ENCODE results near the gene CACNA1C. TPM values are rescaled to one million over a fixed set of nuclear protein-coding genes. Genes with fewer than 3 reads are reported as not detected.
A peak's percentile ranks its signal among the peaks of the same experiment; 100 is the strongest.

The CACNA1C gene
- polyA plus RNA-seq, 4 donors = 0.67 to 2.5 (median 2.0) TPM

DNA sequence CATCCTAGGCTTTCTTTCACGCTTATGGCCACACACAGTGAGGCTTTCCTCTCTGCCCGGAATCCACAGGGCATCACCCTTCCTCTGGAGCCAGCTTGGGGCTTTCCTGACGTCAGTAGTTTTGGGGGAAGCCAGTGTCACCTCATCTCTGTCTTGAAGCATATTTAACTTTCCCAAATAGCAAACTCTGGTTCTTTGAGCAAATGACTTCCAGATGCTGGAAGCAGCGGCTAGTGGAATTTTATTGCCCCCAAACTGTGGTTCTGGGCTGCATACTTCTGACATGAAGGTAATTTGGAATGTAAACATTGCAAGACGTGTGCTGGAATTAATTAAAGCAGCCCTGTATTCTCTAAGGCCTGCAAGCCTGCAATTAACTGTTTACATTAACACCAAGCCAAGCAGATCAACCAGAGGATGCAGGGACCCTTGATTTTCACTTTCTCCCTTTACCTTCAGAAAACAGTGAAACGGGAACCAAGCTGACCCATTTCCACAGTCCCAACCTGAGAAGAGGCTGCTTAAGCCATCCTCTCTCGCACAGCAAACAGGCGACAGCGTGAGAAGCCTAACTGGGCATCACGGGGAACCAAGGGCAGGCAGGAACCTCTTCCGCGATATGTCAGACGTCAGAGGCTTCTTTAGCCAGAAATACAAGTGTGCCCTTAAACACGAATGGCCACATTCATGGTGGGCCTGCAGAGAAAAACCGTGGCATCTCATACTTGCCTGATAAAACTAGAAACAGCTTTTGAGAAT is 258.4 kb downstream of the CACNA1C start:
- 76 to 81% (median 77%) methylated on average over 15 of the region's 15 CpGs for WGBS, 3 donors
- FAIRE-seq = no peak
- Histone ChIP-seq H3K27ac (ENCODE audit: low read depth in 1 of 3, low read length in 2 of 3) (no peak overlapping the region), H3K4me3 (ENCODE audit: low read depth in 1 of 3, low read length in 3 of 3) (no peak overlapping the region), H3K36me3 (ENCODE audit: control insufficient read depth in 3 of 3, insufficient read depth in 2 of 3, low read depth in 1 of 3, low read length in 3 of 3) (no peaks in the 10 kb centered on the region), H3K27me3 (ENCODE audit: control insufficient read depth in 3 of 3, insufficient read depth in 3 of 3, low read length in 3 of 3) (no peaks in the 10 kb centered on the region), H3K9me3 (ENCODE audit: control insufficient read depth in 2 of 2, insufficient read depth in 1 of 2, low read depth in 1 of 2, low read length in 1 of 2) (no peaks in the 10 kb centered on the region), H3K4me1 (ENCODE audit: control insufficient read depth in 3 of 3, insufficient read depth in 2 of 3, low read depth in 1 of 3, low read length in 2 of 3) (no peaks in the 10 kb centered on the region)
- DNase-seq = no peak

DNA sequence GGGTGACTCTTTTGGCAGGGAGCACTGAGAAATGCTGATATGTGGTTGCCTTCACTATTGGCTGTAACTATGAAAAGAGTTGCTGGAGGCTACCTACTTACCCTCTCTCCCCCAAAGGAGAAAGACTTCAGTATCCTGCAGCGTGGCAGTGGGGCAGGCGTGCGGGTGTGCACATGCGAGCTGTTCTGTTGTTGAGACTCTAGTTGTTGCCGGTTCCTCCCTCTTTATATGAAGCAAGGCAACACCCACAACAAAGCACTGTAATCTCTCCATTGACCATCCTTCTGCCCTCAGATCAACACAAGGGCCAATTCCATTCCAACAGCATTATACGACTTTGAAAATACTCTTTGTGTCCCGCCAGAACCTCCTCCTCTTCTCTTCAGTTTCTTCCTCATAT is 259.4 kb downstream of the CACNA1C start:
- no peak for FAIRE-seq
- H3K4me3 ChIP-seq (ENCODE audit: low read depth in 1 of 3, low read length in 3 of 3) = no peak overlapping the region
- H3K36me3 ChIP-seq (ENCODE audit: control insufficient read depth in 3 of 3, insufficient read depth in 2 of 3, low read depth in 1 of 3, low read length in 3 of 3) = no peaks in the 10 kb centered on the region
- no peaks in the 10 kb centered on the region for H3K4me1 ChIP-seq (ENCODE audit: control insufficient read depth in 3 of 3, insufficient read depth in 2 of 3, low read depth in 1 of 3, low read length in 2 of 3)
- DNase-seq = no peak
- no peaks in the 10 kb centered on the region for H3K9me3 ChIP-seq (ENCODE audit: control insufficient read depth in 2 of 2, insufficient read depth in 1 of 2, low read depth in 1 of 2, low read length in 1 of 2)
- H3K27me3 ChIP-seq (ENCODE audit: control insufficient read depth in 3 of 3, insufficient read depth in 3 of 3, low read length in 3 of 3) = no peaks in the 10 kb centered on the region
- 84 to 91% (median 85%) methylated on average over 7 of the region's 7 CpGs for WGBS, 3 donors
- H3K27ac ChIP-seq (ENCODE audit: low read depth in 1 of 3, low read length in 2 of 3) = no peak overlapping the region

DNA sequence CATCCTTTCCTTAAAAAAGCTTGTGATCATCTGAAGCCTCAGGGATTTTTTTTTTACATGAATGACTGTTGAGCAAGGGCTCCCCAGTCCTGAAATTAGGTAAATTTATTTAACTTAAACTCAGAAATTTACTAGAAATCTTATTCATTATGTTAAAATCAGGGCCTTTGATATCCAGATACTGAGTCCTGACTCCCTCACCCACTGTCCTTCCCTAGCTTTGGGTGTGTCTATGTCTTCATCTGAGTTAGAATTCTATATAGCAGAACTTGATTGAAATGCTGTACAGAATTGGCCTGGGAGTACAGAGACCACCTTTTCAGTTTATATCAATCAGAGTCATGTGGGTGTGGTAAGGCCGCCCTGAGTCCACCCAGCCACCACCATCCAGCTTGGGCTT is 260.0 kb downstream of the CACNA1C start:
- Histone ChIP-seq H3K4me1 (ENCODE audit: control insufficient read depth in 3 of 3, insufficient read depth in 2 of 3, low read depth in 1 of 3, low read length in 2 of 3) (no peaks in the 10 kb centered on the region), H3K27me3 (ENCODE audit: control insufficient read depth in 3 of 3, insufficient read depth in 3 of 3, low read length in 3 of 3) (no peaks in the 10 kb centered on the region), H3K27ac (ENCODE audit: low read depth in 1 of 3, low read length in 2 of 3) (no peak overlapping the region), H3K9me3 (ENCODE audit: control insufficient read depth in 2 of 2, insufficient read depth in 1 of 2, low read depth in 1 of 2, low read length in 1 of 2) (no peaks in the 10 kb centered on the region), H3K36me3 (ENCODE audit: control insufficient read depth in 3 of 3, insufficient read depth in 2 of 3, low read depth in 1 of 3, low read length in 3 of 3) (no peaks in the 10 kb centered on the region), H3K4me3 (ENCODE audit: low read depth in 1 of 3, low read length in 3 of 3) (no peak overlapping the region)
- no peak for FAIRE-seq
- WGBS, 3 donors = 94 to 100% (median 94%) methylated on average over 1 of the region's 1 CpG
- no peak for DNase-seq

DNA sequence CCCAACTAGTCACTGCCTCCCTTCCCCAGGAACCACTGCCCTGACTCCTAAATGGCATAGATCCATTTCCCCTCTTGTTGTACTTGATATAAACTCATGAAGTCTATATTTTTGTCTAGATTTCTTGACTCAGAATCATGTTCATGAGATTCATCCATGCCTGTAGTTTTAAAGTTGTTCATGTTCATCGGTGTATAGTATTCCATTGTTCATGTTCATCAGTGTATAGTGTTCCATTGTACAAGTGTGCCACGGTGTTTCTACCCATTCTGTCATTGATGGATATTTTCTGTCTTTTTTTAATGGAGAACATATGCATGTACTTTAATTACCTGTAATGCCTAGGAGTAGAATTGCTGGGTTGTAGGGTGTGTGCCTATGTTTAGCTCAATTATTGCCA is 261.7 kb downstream of the CACNA1C start:
- DNase-seq (no peak), FAIRE-seq (no peak)
- H3K27ac ChIP-seq (ENCODE audit: low read depth in 1 of 3, low read length in 2 of 3) = no peak overlapping the region
- H3K4me1 ChIP-seq (ENCODE audit: control insufficient read depth in 3 of 3, insufficient read depth in 2 of 3, low read depth in 1 of 3, low read length in 2 of 3) = no peaks in the 10 kb centered on the region
- H3K4me3 ChIP-seq (ENCODE audit: low read depth in 1 of 3, low read length in 3 of 3) = no peak overlapping the region
- no peaks in the 10 kb centered on the region for H3K27me3 ChIP-seq (ENCODE audit: control insufficient read depth in 3 of 3, insufficient read depth in 3 of 3, low read length in 3 of 3)
- no peaks in the 10 kb centered on the region for H3K9me3 ChIP-seq (ENCODE audit: control insufficient read depth in 2 of 2, insufficient read depth in 1 of 2, low read depth in 1 of 2, low read length in 1 of 2)
- WGBS, 3 donors = 78 to 93% (median 89%) methylated on average over 2 of the region's 2 CpGs
- no peaks in the 10 kb centered on the region for H3K36me3 ChIP-seq (ENCODE audit: control insufficient read depth in 3 of 3, insufficient read depth in 2 of 3, low read depth in 1 of 3, low read length in 3 of 3)

DNA sequence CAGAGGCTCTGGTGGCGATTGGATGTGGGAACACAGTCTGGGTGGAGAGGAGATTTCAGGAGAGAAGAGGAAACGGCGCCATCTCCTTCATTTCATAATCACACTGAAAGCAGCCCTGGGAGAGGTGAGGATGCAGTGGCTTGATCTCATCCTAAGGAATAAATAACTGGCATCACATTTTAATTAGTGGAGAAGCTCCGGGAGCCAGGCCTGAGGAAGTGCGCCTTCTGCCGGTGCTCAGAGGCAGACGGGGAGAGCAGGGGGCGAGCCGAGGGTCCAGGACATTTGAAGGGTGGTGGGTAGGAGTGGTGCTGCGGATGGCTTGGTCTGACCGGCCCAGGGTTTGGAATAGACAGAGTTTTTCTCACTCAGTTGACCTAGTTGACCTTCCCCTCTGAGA is 265.0 kb downstream of the CACNA1C start:
- no peaks in the 10 kb centered on the region for H3K9me3 ChIP-seq (ENCODE audit: control insufficient read depth in 2 of 2, insufficient read depth in 1 of 2, low read depth in 1 of 2, low read length in 1 of 2)
- H3K27me3 ChIP-seq (ENCODE audit: control insufficient read depth in 3 of 3, insufficient read depth in 3 of 3, low read length in 3 of 3) = no peaks in the 10 kb centered on the region
- no peak overlapping the region for H3K4me3 ChIP-seq (ENCODE audit: low read depth in 1 of 3, low read length in 3 of 3)
- 86 to 92% (median 91%) methylated on average over 11 of the region's 11 CpGs for WGBS, 3 donors
- FAIRE-seq = no peak
- no peaks in the 10 kb centered on the region for H3K4me1 ChIP-seq (ENCODE audit: control insufficient read depth in 3 of 3, insufficient read depth in 2 of 3, low read depth in 1 of 3, low read length in 2 of 3)
- DNase-seq = no peak
- no peaks in the 10 kb centered on the region for H3K36me3 ChIP-seq (ENCODE audit: control insufficient read depth in 3 of 3, insufficient read depth in 2 of 3, low read depth in 1 of 3, low read length in 3 of 3)
- H3K27ac ChIP-seq (ENCODE audit: low read depth in 1 of 3, low read length in 2 of 3) = no peak overlapping the region

DNA sequence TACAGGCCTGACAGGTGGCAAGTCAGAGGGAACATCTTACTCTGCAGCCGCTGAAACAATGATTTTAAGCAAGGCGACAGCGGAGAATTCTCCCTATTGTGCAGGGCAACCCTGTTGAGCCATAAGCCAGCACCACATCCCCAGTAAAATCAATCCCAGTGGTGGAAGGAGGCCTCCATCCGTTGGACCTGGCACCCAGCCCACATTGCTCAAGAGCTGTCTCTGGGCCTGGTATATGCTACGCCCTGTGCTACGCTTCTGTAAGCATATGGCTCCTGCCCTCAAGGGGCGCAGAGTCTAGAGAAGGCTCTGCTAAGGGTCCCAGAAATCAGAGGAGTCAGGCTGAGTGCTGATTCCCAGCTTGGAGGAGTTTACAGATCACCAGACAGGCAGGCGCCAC is 265.5 kb downstream of the CACNA1C start:
- no peak overlapping the region for H3K27ac ChIP-seq (ENCODE audit: low read depth in 1 of 3, low read length in 2 of 3)
- 84 to 89% (median 87%) methylated on average over 8 of the region's 8 CpGs for WGBS, 3 donors
- FAIRE-seq = no peak

DNA sequence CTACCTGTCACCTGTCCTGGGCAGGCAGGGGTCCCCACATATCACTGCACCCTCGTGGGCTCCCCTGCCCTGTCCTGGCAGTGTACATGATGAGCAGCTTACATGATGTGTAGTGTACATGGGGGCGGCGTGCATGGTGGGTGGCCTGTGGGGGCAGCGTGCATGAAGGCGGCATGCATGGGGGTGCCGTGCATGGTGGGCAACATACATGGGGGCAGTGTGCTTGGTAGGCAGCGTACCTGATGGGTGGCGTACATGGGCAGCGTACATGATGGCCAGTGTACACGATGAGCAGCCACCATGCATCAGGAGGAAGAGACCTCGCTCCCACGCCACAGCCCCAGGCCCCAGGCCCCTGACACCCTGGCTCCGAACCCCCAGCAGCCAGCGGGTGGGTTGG is 266.3 kb downstream of the CACNA1C start:
- H3K4me1 ChIP-seq (ENCODE audit: control insufficient read depth in 3 of 3, insufficient read depth in 2 of 3, low read depth in 1 of 3, low read length in 2 of 3) = no peaks in the 10 kb centered on the region
- no peaks in the 10 kb centered on the region for H3K9me3 ChIP-seq (ENCODE audit: control insufficient read depth in 2 of 2, insufficient read depth in 1 of 2, low read depth in 1 of 2, low read length in 1 of 2)
- H3K27me3 ChIP-seq (ENCODE audit: control insufficient read depth in 3 of 3, insufficient read depth in 3 of 3, low read length in 3 of 3) = no peaks in the 10 kb centered on the region
- H3K4me3 ChIP-seq (ENCODE audit: low read depth in 1 of 3, low read length in 3 of 3) = no peak overlapping the region
- DNase-seq (no peak), FAIRE-seq (no peak)
- 92 to 97% (median 93%) methylated on average over 14 of the region's 14 CpGs for WGBS, 3 donors
- peak overlapping the region in 1 of 3 donors; percentile 28 for H3K27ac ChIP-seq (ENCODE audit: low read depth in 1 of 3, low read length in 2 of 3)
- H3K36me3 ChIP-seq (ENCODE audit: control insufficient read depth in 3 of 3, insufficient read depth in 2 of 3, low read depth in 1 of 3, low read length in 3 of 3) = no peaks in the 10 kb centered on the region

More for the DNA sequence above, 265.5 kb downstream of the CACNA1C start:
- DNase-seq = no peak
- H3K27me3 ChIP-seq (ENCODE audit: control insufficient read depth in 3 of 3, insufficient read depth in 3 of 3, low read length in 3 of 3) = no peaks in the 10 kb centered on the region
- no peak overlapping the region for H3K4me3 ChIP-seq (ENCODE audit: low read depth in 1 of 3, low read length in 3 of 3)
- no peaks in the 10 kb centered on the region for H3K9me3 ChIP-seq (ENCODE audit: control insufficient read depth in 2 of 2, insufficient read depth in 1 of 2, low read depth in 1 of 2, low read length in 1 of 2)
- no peaks in the 10 kb centered on the region for H3K36me3 ChIP-seq (ENCODE audit: control insufficient read depth in 3 of 3, insufficient read depth in 2 of 3, low read depth in 1 of 3, low read length in 3 of 3)
- no peaks in the 10 kb centered on the region for H3K4me1 ChIP-seq (ENCODE audit: control insufficient read depth in 3 of 3, insufficient read depth in 2 of 3, low read depth in 1 of 3, low read length in 2 of 3)

DNA sequence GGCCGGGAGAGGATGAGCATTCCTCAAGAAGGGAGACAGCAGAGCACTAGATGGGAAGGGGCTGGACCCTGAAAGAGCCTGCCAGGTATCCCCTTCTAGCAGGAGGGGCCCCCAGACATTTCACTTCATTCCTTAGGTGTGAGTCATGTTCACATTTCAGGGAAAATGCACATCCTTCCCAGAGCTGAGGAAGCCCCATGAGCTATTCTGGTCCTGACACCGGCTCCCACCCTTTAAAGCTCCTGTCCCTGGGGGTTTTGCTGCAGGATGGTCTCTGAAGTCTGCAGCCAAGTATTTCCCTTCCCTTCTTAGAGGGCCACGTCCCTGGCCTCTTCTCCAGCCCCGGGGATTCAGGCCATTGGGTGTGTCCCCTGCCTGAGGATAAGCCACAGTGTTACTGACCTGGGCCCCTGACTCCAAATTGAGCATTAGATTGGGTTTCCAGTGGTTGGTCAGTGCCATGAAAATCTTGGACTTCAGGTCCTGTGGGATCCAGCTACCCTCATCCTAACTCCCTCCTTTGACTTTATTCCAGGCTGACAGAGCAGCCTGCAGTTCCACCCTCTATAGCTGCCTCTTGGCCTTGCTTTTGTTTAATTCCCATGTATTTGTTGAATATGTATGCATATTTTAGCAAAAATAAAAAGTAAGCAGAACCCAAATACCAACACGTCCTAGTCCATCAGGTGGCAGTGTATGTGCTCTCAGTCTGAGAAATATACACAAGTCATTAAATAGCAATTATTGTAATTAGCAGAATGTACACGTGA is 267.1 kb downstream of the CACNA1C start:
- no peak overlapping the region for H3K4me3 ChIP-seq (ENCODE audit: low read depth in 1 of 3, low read length in 3 of 3)

More for the DNA sequence above, 267.1 kb downstream of the CACNA1C start:
- 56 to 64% (median 58%) methylated on average over 6 of the region's 6 CpGs for WGBS, 3 donors
- Histone ChIP-seq H3K27ac (ENCODE audit: low read depth in 1 of 3, low read length in 2 of 3) (no peak overlapping the region), H3K9me3 (ENCODE audit: control insufficient read depth in 2 of 2, insufficient read depth in 1 of 2, low read depth in 1 of 2, low read length in 1 of 2) (no peaks in the 10 kb centered on the region), H3K27me3 (ENCODE audit: control insufficient read depth in 3 of 3, insufficient read depth in 3 of 3, low read length in 3 of 3) (no peaks in the 10 kb centered on the region), H3K36me3 (ENCODE audit: control insufficient read depth in 3 of 3, insufficient read depth in 2 of 3, low read depth in 1 of 3, low read length in 3 of 3) (no peaks in the 10 kb centered on the region), H3K4me1 (ENCODE audit: control insufficient read depth in 3 of 3, insufficient read depth in 2 of 3, low read depth in 1 of 3, low read length in 2 of 3) (no peaks in the 10 kb centered on the region)
- DNase-seq (no peak), FAIRE-seq (no peak)
